ENCODE measurements around the gene PADI1. TPM values are rescaled to one million over a fixed set of nuclear protein-coding genes. Genes with fewer than 3 reads are reported as not detected.

Gene PADI1
- total RNA-seq, 4 donors from 2014 or later: 0.14 TPM; not detected in 3

DNA sequence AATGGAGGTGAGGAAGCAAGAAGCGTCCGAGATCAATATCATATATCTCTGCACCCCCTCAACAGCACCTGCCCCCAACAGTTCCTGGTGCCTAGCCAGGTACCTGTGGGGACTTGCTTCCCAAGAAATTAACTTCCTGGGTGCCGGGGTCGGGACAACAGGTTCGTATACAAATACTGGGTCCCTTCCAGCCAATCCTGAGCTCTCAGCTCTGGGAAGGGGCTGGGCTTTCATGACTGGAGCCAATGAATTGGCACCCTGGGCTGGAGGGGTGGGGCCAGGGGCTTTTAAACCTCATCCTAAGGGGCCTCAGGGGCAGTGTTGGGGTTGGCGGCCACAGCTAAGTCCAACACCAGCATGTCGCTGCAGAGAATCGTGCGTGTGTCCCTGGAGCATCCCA lies 43.9 kb downstream of the PADI1 start, which contains the start of gene PADI3:
PADI3 (plus strand) TSS at position 318 of the 400 bp plus-strand sequence; CDS start at position 358, 40 bp downstream.
- in situ Hi-C loops (cut with MboI; ENCODE audit: low pct_ligation_motif_present in 1 of 4, low pct_unique_long_range_greater_than_20kb in 1 of 4, low sequenced_read_pairs in 3 of 4) (no loop called here), intact Hi-C loops (cut with DNase I; ENCODE audit: low total_unique reads) (no loop called here)
- Histone ChIP-seq H3K36me3 (no peaks in the 10 kb centered on the region), H3K27ac (no peak within 1 kb of the TSS), H3K4me1 (peaks cover 0 to 12% (median 10%) of the 10 kb centered on the region in 4 donors), H3K4me3 (no peak within 1 kb of the TSS), H3K27me3 (no peaks in the 10 kb centered on the region), H3K9me3 (no peaks in the 10 kb centered on the region)
- TF ChIP-seq, protein P1, sequence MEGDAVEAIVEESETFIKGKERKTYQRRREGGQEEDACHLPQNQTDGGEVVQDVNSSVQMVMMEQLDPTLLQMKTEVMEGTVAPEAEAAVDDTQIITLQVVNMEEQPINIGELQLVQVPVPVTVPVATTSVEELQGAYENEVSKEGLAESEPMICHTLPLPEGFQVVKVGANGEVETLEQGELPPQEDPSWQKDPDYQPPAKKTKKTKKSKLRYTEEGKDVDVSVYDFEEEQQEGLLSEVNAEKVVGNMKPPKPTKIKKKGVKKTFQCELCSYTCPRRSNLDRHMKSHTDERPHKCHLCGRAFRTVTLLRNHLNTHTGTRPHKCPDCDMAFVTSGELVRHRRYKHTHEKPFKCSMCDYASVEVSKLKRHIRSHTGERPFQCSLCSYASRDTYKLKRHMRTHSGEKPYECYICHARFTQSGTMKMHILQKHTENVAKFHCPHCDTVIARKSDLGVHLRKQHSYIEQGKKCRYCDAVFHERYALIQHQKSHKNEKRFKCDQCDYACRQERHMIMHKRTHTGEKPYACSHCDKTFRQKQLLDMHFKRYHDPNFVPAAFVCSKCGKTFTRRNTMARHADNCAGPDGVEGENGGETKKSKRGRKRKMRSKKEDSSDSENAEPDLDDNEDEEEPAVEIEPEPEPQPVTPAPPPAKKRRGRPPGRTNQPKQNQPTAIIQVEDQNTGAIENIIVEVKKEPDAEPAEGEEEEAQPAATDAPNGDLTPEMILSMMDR (IDR thresholded peaks at IDR 0.05): no peak
- TF ChIP-seq POLR2AphosphoS5 (IDR thresholded peaks at IDR 0.05) (no peak), EP300 (IDR thresholded peaks at IDR 0.05; ENCODE audit: low read depth) (no peak), POLR2A (IDR thresholded peaks at IDR 0.05) (no peak)
- 65 to 71% methylated on average over 4 to 9 of the region's 9 CpGs for WGBS, 2 donors (ENCODE audit: low coverage in 1 of 2)
- no peak for DNase-seq

DNA sequence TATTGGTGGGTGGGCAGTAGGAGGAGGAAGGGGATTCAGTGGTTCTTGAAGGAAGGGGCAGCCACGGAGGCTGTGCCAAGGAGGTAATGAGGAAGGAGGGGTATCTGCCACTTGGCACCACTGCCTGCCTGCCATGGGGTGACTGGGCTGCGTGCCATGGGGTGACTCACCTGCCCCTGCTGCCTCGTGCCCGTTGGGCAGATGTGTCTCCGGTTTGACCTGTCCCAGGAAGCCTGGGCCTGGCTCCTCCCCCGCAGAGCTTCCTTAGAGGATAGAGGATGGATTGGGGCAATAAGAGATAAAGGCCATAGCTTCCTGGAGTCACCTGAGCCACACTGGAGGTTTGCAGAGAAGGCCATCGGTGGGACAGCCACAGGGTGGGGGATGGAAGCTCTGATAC lies 45.7 kb downstream of the PADI1 start:
- WGBS, 2 donors (ENCODE audit: low coverage in 1 of 2): 0 to 17% methylated on average over 1 to 7 of the region's 7 CpGs
- Histone ChIP-seq H3K4me1 (peaks cover 0 to 20% (median 10%) of the 10 kb centered on the region in 4 donors), H3K27ac (peak overlapping the region in 2 of 4 donors; percentile 48 to 54), H3K4me3 (no peak overlapping the region), H3K27me3 (no peaks in the 10 kb centered on the region), H3K9me3 (no peaks in the 10 kb centered on the region), H3K36me3 (no peaks in the 10 kb centered on the region)
- intact Hi-C loops (cut with DNase I; ENCODE audit: low total_unique reads) (no loop called here), in situ Hi-C loops (cut with MboI; ENCODE audit: low pct_ligation_motif_present in 1 of 4, low pct_unique_long_range_greater_than_20kb in 1 of 4, low sequenced_read_pairs in 3 of 4) (no loop called here)
- TF ChIP-seq EP300 (IDR thresholded peaks at IDR 0.05; ENCODE audit: low read depth) (no peak), POLR2AphosphoS5 (IDR thresholded peaks at IDR 0.05) (peak in 2 of 3 donors; percentile 54 to 69)
- TF ChIP-seq, protein P1 (IDR thresholded peaks at IDR 0.05): no peak
- peak; percentile 93 for DNase-seq

DNA sequence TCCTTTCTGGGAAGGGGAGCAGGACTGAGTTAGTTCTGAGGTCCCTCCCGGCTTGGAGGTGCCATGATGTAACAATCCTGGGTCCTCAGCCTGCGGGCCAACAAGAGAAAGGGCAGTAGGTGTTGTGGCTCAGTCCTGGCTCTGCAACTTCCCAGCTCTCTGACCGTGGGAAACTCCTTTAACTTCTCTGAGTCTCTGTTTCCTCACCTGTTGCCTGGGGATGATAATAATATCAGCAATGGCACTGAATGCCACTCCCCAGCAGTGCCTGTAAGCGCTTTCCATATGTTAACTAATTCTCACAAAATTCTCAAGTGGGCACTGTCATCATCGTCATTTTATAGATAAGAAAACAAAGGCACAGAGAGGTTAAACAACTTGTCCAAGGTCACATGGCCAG lies 46.3 kb downstream of the PADI1 start:
- peaks cover 0 to 20% (median 10%) of the 10 kb centered on the region in 4 donors for H3K4me1 ChIP-seq
- no peaks in the 10 kb centered on the region for H3K27me3 ChIP-seq
- TF ChIP-seq EP300 (IDR thresholded peaks at IDR 0.05; ENCODE audit: low read depth) (no peak), POLR2AphosphoS5 (IDR thresholded peaks at IDR 0.05) (no peak), POLR2A (IDR thresholded peaks at IDR 0.05) (no peak)
- TF ChIP-seq, protein P1 (IDR thresholded peaks at IDR 0.05): no peak
- DNase-seq: no peak
- H3K9me3 ChIP-seq: no peaks in the 10 kb centered on the region
- H3K36me3 ChIP-seq: no peaks in the 10 kb centered on the region
- H3K4me3 ChIP-seq: no peak overlapping the region
- in situ Hi-C loops (cut with MboI; ENCODE audit: low pct_ligation_motif_present in 1 of 4, low pct_unique_long_range_greater_than_20kb in 1 of 4, low sequenced_read_pairs in 3 of 4): no loop called here
- intact Hi-C loops (cut with DNase I; ENCODE audit: low total_unique reads): no loop called here
- peak overlapping the region in 2 of 4 donors; percentile 48 to 54 for H3K27ac ChIP-seq
- 65% methylated on average over 5 of the region's 5 CpGs; no CpG with 5 or more reads in 1 of the 2 donors for WGBS, 2 donors (ENCODE audit: low coverage in 1 of 2)

DNA sequence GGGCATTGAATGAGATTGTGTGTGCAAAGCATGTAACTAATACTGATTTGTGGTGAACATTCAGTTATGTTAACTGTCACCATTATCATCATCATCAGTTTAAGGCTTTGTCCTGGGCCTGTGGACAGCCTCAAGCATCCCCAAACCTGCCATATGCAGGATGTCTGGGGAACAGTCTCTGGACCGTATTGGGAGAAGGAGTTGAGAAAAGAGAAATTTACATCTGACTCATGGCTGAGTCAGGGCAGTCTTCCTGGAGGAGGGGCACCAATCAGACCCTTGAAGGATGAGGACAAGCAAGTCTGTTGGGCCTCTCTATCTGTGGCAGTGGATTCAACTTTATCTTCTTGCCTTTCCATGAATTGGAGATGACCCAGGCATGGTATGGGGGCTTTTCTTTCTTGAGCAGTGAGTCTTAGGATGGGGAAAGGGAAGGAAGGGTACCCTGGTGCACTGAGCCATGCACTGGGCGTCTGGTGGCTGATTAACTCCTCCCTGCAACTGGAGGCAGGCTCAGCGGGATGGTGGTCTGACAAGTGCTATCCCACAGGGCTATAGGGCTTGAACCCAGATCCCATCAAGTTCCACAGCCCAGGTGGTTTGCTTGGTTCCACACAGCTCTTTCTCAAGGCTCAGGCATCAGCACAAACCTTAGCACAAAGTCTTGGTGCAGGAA lies 46.9 kb downstream of the PADI1 start:
- in situ Hi-C loops (cut with MboI; ENCODE audit: low pct_ligation_motif_present in 1 of 4, low pct_unique_long_range_greater_than_20kb in 1 of 4, low sequenced_read_pairs in 3 of 4) (no loop called here), intact Hi-C loops (cut with DNase I; ENCODE audit: low total_unique reads) (no loop called here)
- no peak for DNase-seq

More for the DNA sequence above, 46.9 kb downstream of the PADI1 start:
- no peaks in the 10 kb centered on the region for H3K27me3 ChIP-seq
- peaks cover 0 to 20% (median 10%) of the 10 kb centered on the region in 4 donors for H3K4me1 ChIP-seq
- H3K36me3 ChIP-seq: no peaks in the 10 kb centered on the region
- WGBS, 2 donors (ENCODE audit: low coverage in 1 of 2): 67% methylated on average over 3 of the region's 3 CpGs; no CpG with 5 or more reads in 1 of the 2 donors
- H3K9me3 ChIP-seq: no peaks in the 10 kb centered on the region
- no peak overlapping the region for H3K27ac ChIP-seq
- TF ChIP-seq POLR2AphosphoS5 (IDR thresholded peaks at IDR 0.05) (no peak), EP300 (IDR thresholded peaks at IDR 0.05; ENCODE audit: low read depth) (no peak), POLR2A (IDR thresholded peaks at IDR 0.05) (no peak)
- TF ChIP-seq, protein P1 (IDR thresholded peaks at IDR 0.05): no peak
- no peak overlapping the region for H3K4me3 ChIP-seq
